NCI-H2196 treated with DMSO at 0.1 percent for 48 hours (cell line): Measurements from ENCODE around the gene NEGR1.

ENCODE experiments used
- DNase-seq: peaks from one replicate; lab custom pipeline; 2025; ENCODE audit not compliant: unreplicated experiment; lab: John Stamatoyannopoulos, UW

The NEGR1 gene

DNA sequence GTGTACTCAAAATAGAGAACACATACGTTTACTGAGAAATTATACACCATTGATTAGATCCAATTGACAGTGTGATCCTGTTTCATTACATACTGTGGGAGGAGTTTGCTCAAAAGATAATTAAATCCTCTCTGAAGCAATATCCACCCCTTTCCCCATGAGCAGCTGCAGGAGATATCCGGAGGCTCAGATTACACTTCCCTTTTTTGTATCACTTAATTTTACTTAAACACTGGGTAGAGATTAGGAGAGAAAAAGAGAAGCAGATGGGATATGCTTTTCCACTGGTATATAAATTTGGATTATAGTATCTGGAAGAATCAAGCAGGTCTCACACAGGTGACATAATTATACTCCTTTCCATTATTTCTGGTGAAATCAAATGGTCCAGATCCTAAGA lies 868.2 kb downstream of the NEGR1 start:
- DNase-seq = no peak

- no peak for DNase-seq
Measured at GRCh38 chr1:71413441-71414175, 868.7 kb downstream of the NEGR1 start.

GRCh38 chr1:71400050-71400449 lies 882.3 kb downstream of the NEGR1 start:
- no peak for DNase-seq

GRCh38 chr1:71399594-71399993 lies 882.7 kb downstream of the NEGR1 start:
- no peak for DNase-seq

DNA sequence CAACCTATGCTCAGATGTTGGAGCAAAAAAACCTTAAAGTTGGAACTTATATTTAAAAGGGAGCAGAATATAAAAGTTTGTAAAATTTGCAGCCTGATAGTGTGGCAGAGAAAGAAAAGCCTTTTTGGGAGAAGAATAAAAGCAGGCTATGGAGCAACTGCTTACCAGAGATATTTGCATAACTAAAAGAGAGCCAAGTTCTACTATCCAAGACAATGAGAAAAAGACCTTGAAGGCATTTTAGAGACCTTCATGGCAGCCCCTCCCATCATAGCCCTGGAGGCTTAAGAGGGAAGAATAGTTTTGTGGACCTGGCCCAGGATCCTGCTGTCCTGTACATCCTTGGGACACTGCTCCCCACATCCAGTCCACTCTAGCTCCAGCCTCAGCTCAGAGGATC lies 889.0 kb downstream of the NEGR1 start:
- DNase-seq = no peak

GRCh38 chr1:71390518-71390917 lies 891.8 kb downstream of the NEGR1 start:
- DNase-seq = no peak

DNA sequence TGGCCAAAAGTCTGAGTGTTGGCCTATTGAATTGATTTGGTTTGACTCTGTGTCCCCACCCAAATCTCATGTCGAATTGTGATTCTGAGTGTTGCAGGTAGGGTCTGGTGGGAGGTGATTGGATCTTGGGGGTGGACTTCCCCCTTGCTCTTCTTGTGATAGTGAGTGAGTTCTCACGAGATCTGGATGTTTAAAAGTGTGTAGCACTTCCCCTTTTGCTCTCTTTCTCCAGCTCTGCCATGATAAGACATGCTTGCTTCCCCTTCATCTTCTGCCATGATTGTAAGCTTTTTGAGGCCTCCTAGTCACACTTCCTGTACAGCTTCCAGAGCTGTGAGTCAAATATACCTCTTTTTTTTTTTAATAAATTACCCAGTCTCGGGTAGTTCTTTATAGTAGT lies 904.5 kb downstream of the NEGR1 start:
- DNase-seq = no peak

GRCh38 chr1:71372496-71372895 lies 909.8 kb downstream of the NEGR1 start:
- DNase-seq = no peak

- no peak for DNase-seq
Measured at GRCh38 chr1:71371581-71371980, 910.8 kb downstream of the NEGR1 start.

- DNase-seq = no peak
Measured at GRCh38 chr1:71364236-71364635, 918.1 kb downstream of the NEGR1 start.

- no peak for DNase-seq
Measured at GRCh38 chr1:71362691-71363090, 919.6 kb downstream of the NEGR1 start.

DNA sequence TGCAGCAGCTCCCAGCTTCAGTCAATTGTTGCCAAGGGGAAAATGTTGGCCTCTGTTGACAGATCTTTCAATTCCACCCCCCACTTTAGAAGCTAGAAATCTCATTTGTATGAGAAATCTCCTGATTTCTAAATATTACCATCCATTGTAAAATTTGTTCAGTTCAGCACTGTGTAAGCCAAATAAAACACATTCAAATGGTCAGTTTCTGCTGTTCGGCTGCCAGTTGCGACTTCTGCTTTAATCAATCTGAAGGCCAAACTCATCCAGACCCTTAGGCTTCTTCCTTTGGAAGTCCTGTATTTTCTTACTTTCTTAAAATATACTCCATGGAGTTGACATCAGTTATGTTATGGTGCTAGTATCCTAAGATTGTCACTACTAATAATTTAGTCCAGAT lies 920.3 kb downstream of the NEGR1 start:
- no peak for DNase-seq

DNA sequence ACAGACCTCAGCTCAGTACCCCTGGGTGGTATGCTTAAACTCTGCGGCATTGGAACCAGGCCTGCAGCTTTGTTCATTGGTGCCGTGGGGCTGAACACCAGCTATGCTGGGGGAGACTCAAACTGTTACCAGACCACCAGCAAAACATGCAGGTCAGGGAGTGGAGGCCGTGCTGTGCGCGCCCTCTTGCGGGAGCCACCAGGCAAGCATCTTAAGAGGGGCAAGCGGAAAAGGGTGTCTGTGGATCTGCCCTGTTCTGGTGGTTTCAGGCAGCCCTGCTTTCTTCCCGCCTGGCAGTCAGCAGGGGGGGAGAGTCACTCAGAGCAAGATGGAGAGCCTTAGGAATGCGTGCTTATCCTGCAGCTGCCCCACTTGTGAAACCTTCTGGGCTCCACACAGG lies 924.6 kb downstream of the NEGR1 start:
- DNase-seq = no peak

GRCh38 chr1:71351438-71351837 lies 930.9 kb downstream of the NEGR1 start:
- no peak for DNase-seq

DNA sequence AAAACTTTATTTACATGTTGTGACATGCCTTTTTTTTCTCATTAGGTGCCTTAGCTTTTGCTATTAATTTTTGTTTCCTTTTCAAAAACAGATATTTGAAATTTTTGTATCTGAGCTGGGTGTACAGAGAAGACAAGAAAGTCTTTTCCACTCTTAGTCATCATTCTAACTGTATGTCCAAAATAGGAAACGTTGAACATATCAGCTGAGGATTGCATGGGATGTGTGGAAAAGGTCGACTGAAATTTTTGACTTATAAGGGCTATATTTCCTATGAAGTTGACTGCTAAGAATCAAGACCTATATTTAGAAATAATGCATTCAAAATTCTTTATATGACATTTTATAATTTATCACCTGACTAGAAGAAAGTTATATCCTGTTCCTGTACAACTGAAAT lies 931.5 kb downstream of the NEGR1 start:
- no peak for DNase-seq

DNA sequence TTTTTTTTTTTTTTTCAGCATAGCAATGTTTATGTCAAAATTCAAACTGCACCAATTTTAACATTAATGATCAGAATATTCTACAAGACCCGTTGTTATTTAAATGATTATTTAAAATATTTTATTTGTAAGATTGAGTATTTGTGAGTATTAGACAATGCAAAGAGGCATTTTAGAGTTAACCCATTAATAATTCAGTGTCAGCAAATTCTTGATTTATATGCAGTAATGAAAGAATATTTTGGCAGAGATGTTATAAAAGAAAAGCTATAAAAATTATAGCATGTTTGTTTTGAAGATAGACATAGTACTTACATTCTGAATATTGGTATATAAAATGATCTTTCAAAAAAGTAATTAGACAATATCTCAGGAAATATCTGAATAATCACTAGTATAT lies 932.0 kb downstream of the NEGR1 start:
- no peak for DNase-seq
